OCI-LY7 (cell line): ENCODE results near the gene SSRP1. TPM values are rescaled to one million over a fixed set of nuclear protein-coding genes. Genes with fewer than 3 reads are reported as not detected.
"Not testable (repeated sequence)": the region's sequence is repeated elsewhere in the genome, so short reads cannot be mapped to it uniquely, and the experiment has no call there.

Experiments
- BruUV-seq: library from RNA; stranded (reverse); fragments of 400-500 nt; replicated peaks from 2 replicates; lab custom pipeline; 2021; lab: Mats Ljungman, UMichigan
- CTCF ChIA-PET: fragments of 300-600 bp; sonication (Branson Sonifier 250); formaldehyde crosslinking; loops from one replicate; lab custom pipeline; 2022; ENCODE audit warnings: antibody characterized with exemption; ENCODE audit not compliant: unreplicated experiment; lab: Charles Lee
- POLR2A ChIA-PET: fragments of 300-600 bp; sonication (Branson Sonifier 250); formaldehyde crosslinking; loops from one replicate; lab custom pipeline; 2022; ENCODE audit warnings: antibody characterized with exemption; lab: Charles Lee
- DNase-seq: peaks from one replicate; pipeline ENCODE4 v3.0.0-alpha.2; 2015; ENCODE audit warnings: low spot score
- H2AFZ ChIP-seq: fragments of 200-600 bp; sonication (generic), shearing (Covaris generic); 2 replicates; pipeline ENCODE4 v1.6.1; 2014; ENCODE audit warnings: mild to moderate bottlenecking, antibody characterized with exemption, low read length, moderate library complexity
- H3K27ac ChIP-seq: fragments of 200-600 bp; sonication (generic); 2 replicates; pipeline ENCODE4 v1.5.1; 2014; ENCODE audit warnings: mixed run types, low read depth, mild to moderate bottlenecking, moderate library complexity, low read length, inconsistent platforms; ENCODE audit not compliant: poor library complexity, severe bottlenecking
- H3K36me3 ChIP-seq: fragments of 200-600 bp; sonication (generic); 2 replicates; pipeline ENCODE4 v1.6.1; 2014; ENCODE audit warnings: mild to moderate bottlenecking, antibody characterized with exemption, low read length, moderate library complexity, mixed read lengths; ENCODE audit not compliant: insufficient read depth
- H3K4me1 ChIP-seq: fragments of 200-600 bp; sonication (generic); 2 replicates; pipeline ENCODE4 v1.5.1; 2014; ENCODE audit warnings: mild to moderate bottlenecking, low read length; ENCODE audit not compliant: insufficient read depth, poor library complexity, severe bottlenecking
- H3K4me2 ChIP-seq: fragments of 200-600 bp; sonication (generic); 2 replicates; pipeline ENCODE4 v1.6.1; 2014; ENCODE audit warnings: mild to moderate bottlenecking, low read length
- H3K4me3 ChIP-seq: fragments of 200-600 bp; sonication (generic); 2 replicates; pipeline ENCODE4 v1.5.1; 2014; ENCODE audit warnings: mild to moderate bottlenecking, low read depth, low read length; ENCODE audit not compliant: poor library complexity, severe bottlenecking
- H3K79me2 ChIP-seq: fragments of 200-600 bp; sonication (generic); 2 replicates; pipeline ENCODE4 v1.6.1; 2016; ENCODE audit warnings: low read depth, mild to moderate bottlenecking, low read length, moderate library complexity, mixed read lengths; ENCODE audit not compliant: insufficient read depth
- H3K9me2 ChIP-seq: fragments of 200-600 bp; sonication (generic); 2 replicates; pipeline ENCODE4 v1.6.1; 2016; ENCODE audit warnings: mild to moderate bottlenecking, low read length, mixed read lengths; ENCODE audit not compliant: insufficient read depth
- H3K9me3 ChIP-seq: fragments of 200-600 bp; sonication (generic); 2 replicates; pipeline ENCODE4 v1.6.1; 2014; ENCODE audit warnings: mild to moderate bottlenecking, mixed run types, low read length, mixed read lengths
- H4K20me1 ChIP-seq: fragments of 200-600 bp; sonication (generic); 2 replicates; pipeline ENCODE4 v1.6.1; 2014; ENCODE audit warnings: mild to moderate bottlenecking, antibody characterized with exemption, low read length, moderate library complexity, mixed read lengths; ENCODE audit not compliant: insufficient read depth
- EZH2phosphoT487 ChIP-seq: fragments of 200-600 bp; sonication (generic); IDR thresholded peaks from 2 replicates; pipeline ENCODE4 v1.6.1; 2018; ENCODE audit warnings: low read depth, borderline replicate concordance, mild to moderate bottlenecking, mixed run types, antibody characterized with exemption, low read length, moderate library complexity, mixed read lengths
- intact Hi-C: fragments of 100-400 bp; cut with micrococcal nuclease; formaldehyde crosslinking; loops from one replicate; pipeline ENCODE4 v1.10.0; 2022; ENCODE audit not compliant: unreplicated experiment
- total RNA-seq, 2 experiments: library from RNA; depleted of rRNA in 1 of 2; stranded (reverse); fragments of >200 nt in 1 of 2; shearing (Covaris generic) in 1 of 2; gene quantifications; 2 replicates each; pipeline ENCODE4 v1.2.3, GENCODE V29; 2014 to 2022
- TF ChIP-seq, protein P1 (sequence below): fragments of 200-600 bp; sonication (generic); conservative IDR thresholded peaks from 2 replicates; pipeline ENCODE4 v1.5.1; 2014; ENCODE audit warnings: mild to moderate bottlenecking, antibody characterized with exemption, low read length, moderate library complexity, mixed read lengths

Gene SSRP1
- total RNA-seq, 2 experiments from 2014 or later: 146 to 221 TPM

DNA sequence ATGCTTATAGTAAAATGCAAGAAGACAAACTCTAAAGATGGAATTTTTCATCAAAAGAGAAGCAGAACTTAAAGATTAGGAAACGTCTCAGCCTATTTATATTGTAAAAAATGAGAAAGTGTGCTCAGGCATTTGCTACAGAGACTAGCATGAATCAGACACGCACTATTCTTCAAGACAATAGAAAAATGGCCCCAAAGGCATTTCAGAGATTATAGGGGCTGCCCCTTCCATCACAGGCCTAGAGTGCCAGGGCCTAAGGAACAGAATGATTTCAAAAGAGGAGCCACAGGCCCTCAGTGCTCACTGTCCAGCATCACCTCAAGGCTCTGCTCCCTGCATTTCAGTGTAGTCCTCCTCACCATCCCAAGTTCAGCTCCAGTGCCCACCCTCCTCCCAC lies 38.5 kb downstream of the SSRP1 start:
- no TSS peak for BruUV-seq
- intact Hi-C loops: no loop called here
- H2AFZ ChIP-seq: no peak overlapping the region
- no peak for TF ChIP-seq EZH2phosphoT487
- TF ChIP-seq, protein P1, sequence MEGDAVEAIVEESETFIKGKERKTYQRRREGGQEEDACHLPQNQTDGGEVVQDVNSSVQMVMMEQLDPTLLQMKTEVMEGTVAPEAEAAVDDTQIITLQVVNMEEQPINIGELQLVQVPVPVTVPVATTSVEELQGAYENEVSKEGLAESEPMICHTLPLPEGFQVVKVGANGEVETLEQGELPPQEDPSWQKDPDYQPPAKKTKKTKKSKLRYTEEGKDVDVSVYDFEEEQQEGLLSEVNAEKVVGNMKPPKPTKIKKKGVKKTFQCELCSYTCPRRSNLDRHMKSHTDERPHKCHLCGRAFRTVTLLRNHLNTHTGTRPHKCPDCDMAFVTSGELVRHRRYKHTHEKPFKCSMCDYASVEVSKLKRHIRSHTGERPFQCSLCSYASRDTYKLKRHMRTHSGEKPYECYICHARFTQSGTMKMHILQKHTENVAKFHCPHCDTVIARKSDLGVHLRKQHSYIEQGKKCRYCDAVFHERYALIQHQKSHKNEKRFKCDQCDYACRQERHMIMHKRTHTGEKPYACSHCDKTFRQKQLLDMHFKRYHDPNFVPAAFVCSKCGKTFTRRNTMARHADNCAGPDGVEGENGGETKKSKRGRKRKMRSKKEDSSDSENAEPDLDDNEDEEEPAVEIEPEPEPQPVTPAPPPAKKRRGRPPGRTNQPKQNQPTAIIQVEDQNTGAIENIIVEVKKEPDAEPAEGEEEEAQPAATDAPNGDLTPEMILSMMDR: no peak
- no peaks in the 10 kb centered on the region for H3K9me2 ChIP-seq
- H3K4me1 ChIP-seq: no peaks in the 10 kb centered on the region
- no peak overlapping the region for H3K4me2 ChIP-seq
- H3K27ac ChIP-seq: no peak overlapping the region
- H4K20me1 ChIP-seq: no peaks in the 10 kb centered on the region
- H3K79me2 ChIP-seq: no peaks in the 10 kb centered on the region
- no peak overlapping the region for H3K4me3 ChIP-seq
- POLR2A ChIA-PET: no interaction called here
- CTCF ChIA-PET: no interaction called here
- 0 out of 2 replicates have a peak, but pooled peaks cover 4% of the 10 kb centered on the region for H3K9me3 ChIP-seq
- peaks cover 13% of the 10 kb centered on the region; the same call in 1 of the 2 replicates for H3K36me3 ChIP-seq
- no peak for DNase-seq

DNA sequence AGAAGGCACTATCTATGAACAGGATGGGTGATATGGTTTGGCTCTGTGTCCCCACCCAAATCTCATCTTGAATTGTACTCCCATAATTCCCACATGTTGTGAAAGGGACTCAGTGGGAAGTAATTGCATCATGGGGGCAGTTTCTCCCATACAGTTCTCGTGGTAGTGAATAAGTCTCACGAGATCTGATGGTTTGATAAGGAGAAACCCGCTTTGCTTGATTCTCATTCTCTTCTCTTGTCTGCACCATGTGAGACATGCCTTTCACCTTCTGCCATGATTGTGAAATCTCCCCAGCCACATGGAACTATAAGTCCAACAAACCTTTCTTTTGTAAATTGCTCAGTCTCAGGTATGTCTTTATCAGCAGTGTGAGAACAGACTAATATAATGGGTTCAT lies 39.5 kb downstream of the SSRP1 start:
- H3K27ac ChIP-seq, H3K79me2 ChIP-seq, H3K4me1 ChIP-seq, POLR2A ChIA-PET, intact Hi-C loops, H3K4me3 ChIP-seq, BruUV-seq, H2AFZ ChIP-seq, DNase-seq, H3K9me2 ChIP-seq, H3K9me3 ChIP-seq, H4K20me1 ChIP-seq, CTCF ChIA-PET, H3K4me2 ChIP-seq: not testable (repeated sequence)
- H3K36me3 ChIP-seq: peaks cover 13% of the 10 kb centered on the region; the same call in 1 of the 2 replicates

- H4K20me1 ChIP-seq: no peaks in the 10 kb centered on the region
- intact Hi-C loops: no loop called here
- H3K79me2 ChIP-seq: no peaks in the 10 kb centered on the region
- no peaks in the 10 kb centered on the region for H3K9me2 ChIP-seq
- H3K4me3 ChIP-seq: no peak overlapping the region
- H3K27ac ChIP-seq: no peak overlapping the region
- H3K36me3 ChIP-seq: peaks cover 6% of the 10 kb centered on the region; the same call in 1 of the 2 replicates
- no peak for DNase-seq
- TF ChIP-seq, protein P1: no peak
- TF ChIP-seq EZH2phosphoT487: no peak
- POLR2A ChIA-PET: interaction anchor here (0.7 kb wide), 3 partner anchors 118 to 493 kb away, joined by 3 to 8 read pairs (median 4); no protein-coding TSS in a partner anchor
- no peak overlapping the region for H2AFZ ChIP-seq
- no peak overlapping the region for H3K4me2 ChIP-seq
- no peaks in the 10 kb centered on the region for H3K4me1 ChIP-seq
- no TSS peak for BruUV-seq
- 0 out of 2 replicates have a peak, but pooled peaks cover 4% of the 10 kb centered on the region for H3K9me3 ChIP-seq
- CTCF ChIA-PET: no interaction called here
Measured at GRCh38 chr11:57294225-57295131, 41.2 kb downstream of the SSRP1 start.
